Osteoblast (primary cell): ENCODE results near the gene ATP6V1A. TPM values are rescaled to one million over a fixed set of nuclear protein-coding genes. Genes with fewer than 3 reads are reported as not detected.

Source experiments
- DNase-seq: peaks from one replicate; pipeline ENCODE4 v3.0.0; 2011; ENCODE audit warnings: low spot score, mixed read lengths; ENCODE audit not compliant: insufficient read length; ENCODE audit errors: missing footprints
- H2AFZ ChIP-seq: 2 replicates; pipeline ENCODE4 v1.6.0; 2011; ENCODE audit warnings: mild to moderate bottlenecking, low read length
- H3K27ac ChIP-seq: 2 replicates; pipeline ENCODE4 v1.5.1; 2011; ENCODE audit warnings: mild to moderate bottlenecking, low read depth, low read length, moderate library complexity
- H3K27me3 ChIP-seq: 2 replicates; pipeline ENCODE4 v1.6.0; 2012; ENCODE audit warnings: mild to moderate bottlenecking, control low read depth, inconsistent platforms, low read length, moderate library complexity; ENCODE audit not compliant: insufficient read depth
- H3K36me3 ChIP-seq: 2 replicates; pipeline ENCODE4 v1.5.1; 2011; ENCODE audit warnings: mild to moderate bottlenecking, low read length, control low read depth, moderate library complexity; ENCODE audit not compliant: insufficient read depth
- H3K4me1 ChIP-seq: 2 replicates; pipeline ENCODE4 v1.5.1; 2011; ENCODE audit warnings: mild to moderate bottlenecking, low read length, control low read depth, moderate library complexity; ENCODE audit not compliant: insufficient read depth
- H3K4me2 ChIP-seq: 2 replicates; pipeline ENCODE4 v1.6.0; 2011; ENCODE audit warnings: mild to moderate bottlenecking, low read length; ENCODE audit not compliant: insufficient read depth
- H3K4me3 ChIP-seq: fragments of 200-600 bp; sonication (generic); 3 replicates; pipeline ENCODE4 v1.5.1; 2012; ENCODE audit warnings: mild to moderate bottlenecking, low read length, inconsistent platforms; ENCODE audit not compliant: insufficient read depth
- H3K79me2 ChIP-seq: 2 replicates; pipeline ENCODE4 v1.6.0; 2012; ENCODE audit warnings: mild to moderate bottlenecking, low read length, control low read depth, inconsistent platforms; ENCODE audit not compliant: insufficient read depth
- H3K9me3 ChIP-seq: 2 replicates; pipeline ENCODE4 v1.5.1; 2011; ENCODE audit warnings: low read depth, low read length, control low read depth
- H4K20me1 ChIP-seq: 2 replicates; pipeline ENCODE4 v1.6.0; 2012; ENCODE audit warnings: mild to moderate bottlenecking, low read length, control low read depth; ENCODE audit not compliant: insufficient read depth
- total RNA-seq: library from RNA; depleted of rRNA; stranded (reverse); fragments of >200 nt; gene quantifications from 2 replicates; pipeline ENCODE4 v1.2.3, GENCODE V29; 2012
- TF ChIP-seq, protein P1 (sequence below): IDR thresholded peaks from 2 replicates; pipeline ENCODE4 v1.5.1; 2011; ENCODE audit warnings: mild to moderate bottlenecking, low read depth, low read length, moderate library complexity; ENCODE audit errors: extremely low read depth

The ATP6V1A gene
- total RNA-seq, 1 donor: 166 TPM

DNA sequence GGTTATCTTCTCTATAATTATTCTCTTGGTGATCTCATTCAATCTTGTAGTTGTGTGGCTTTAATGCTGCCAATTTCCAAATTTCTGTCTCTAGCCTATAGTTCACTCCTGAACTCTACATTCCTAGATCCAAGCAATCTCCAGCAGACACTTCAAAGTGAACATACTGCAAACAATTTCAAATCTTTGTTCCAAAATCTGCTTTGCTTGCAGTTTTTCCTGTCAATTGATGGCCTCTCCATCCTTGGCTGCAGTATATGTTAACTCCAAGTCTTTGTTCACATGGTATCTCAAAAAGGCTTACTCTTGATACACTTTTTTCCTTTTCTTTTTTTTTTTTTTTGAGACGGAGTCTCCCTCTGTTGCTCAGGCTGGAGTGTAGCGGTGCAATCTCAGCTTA is 18.2 kb upstream of the ATP6V1A start:
- H3K4me2 ChIP-seq: no peak overlapping the region
- peaks cover 9% of the 10 kb centered on the region for H3K36me3 ChIP-seq
- H3K4me1 ChIP-seq: no peaks in the 10 kb centered on the region
- H3K27ac ChIP-seq: no peak overlapping the region
- TF ChIP-seq, protein P1, sequence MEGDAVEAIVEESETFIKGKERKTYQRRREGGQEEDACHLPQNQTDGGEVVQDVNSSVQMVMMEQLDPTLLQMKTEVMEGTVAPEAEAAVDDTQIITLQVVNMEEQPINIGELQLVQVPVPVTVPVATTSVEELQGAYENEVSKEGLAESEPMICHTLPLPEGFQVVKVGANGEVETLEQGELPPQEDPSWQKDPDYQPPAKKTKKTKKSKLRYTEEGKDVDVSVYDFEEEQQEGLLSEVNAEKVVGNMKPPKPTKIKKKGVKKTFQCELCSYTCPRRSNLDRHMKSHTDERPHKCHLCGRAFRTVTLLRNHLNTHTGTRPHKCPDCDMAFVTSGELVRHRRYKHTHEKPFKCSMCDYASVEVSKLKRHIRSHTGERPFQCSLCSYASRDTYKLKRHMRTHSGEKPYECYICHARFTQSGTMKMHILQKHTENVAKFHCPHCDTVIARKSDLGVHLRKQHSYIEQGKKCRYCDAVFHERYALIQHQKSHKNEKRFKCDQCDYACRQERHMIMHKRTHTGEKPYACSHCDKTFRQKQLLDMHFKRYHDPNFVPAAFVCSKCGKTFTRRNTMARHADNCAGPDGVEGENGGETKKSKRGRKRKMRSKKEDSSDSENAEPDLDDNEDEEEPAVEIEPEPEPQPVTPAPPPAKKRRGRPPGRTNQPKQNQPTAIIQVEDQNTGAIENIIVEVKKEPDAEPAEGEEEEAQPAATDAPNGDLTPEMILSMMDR: no peak
- H2AFZ ChIP-seq: no peak overlapping the region
- H3K4me3 ChIP-seq: no peak overlapping the region
- H4K20me1 ChIP-seq: peaks cover 21% of the 10 kb centered on the region
- no peaks in the 10 kb centered on the region for H3K9me3 ChIP-seq
- H3K27me3 ChIP-seq: no peaks in the 10 kb centered on the region
- peaks cover 97% of the 10 kb centered on the region for H3K79me2 ChIP-seq
- DNase-seq: no peak

DNA sequence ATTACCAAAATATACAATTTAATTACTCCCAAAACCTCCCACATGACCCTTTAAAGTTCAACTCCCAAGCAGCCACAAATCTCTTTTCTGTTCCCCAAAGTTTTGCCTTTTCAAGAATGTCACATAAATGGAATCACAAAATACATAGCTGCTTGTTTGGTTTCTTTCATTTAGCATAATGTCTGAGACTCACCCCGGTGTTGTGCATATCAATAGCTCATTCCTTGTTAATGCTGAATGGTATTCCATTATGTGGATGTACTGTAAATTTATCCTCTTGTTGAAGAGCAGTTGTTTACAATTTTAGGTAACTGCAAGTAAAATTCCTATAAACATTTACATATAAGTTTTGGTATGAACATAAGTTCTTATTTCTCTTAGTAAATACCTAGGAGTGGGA is 16.3 kb upstream of the ATP6V1A start:
- no peaks in the 10 kb centered on the region for H3K4me1 ChIP-seq
- no peak overlapping the region for H3K4me2 ChIP-seq
- peaks cover 97% of the 10 kb centered on the region for H3K79me2 ChIP-seq
- H4K20me1 ChIP-seq: peaks cover 23% of the 10 kb centered on the region
- H3K4me3 ChIP-seq: no peak overlapping the region
- no peak overlapping the region for H3K27ac ChIP-seq
- no peak for DNase-seq
- H3K9me3 ChIP-seq: no peaks in the 10 kb centered on the region
- no peaks in the 10 kb centered on the region for H3K27me3 ChIP-seq
- no peaks in the 10 kb centered on the region for H3K36me3 ChIP-seq
- H2AFZ ChIP-seq: no peak overlapping the region
- TF ChIP-seq, protein P1: no peak

DNA sequence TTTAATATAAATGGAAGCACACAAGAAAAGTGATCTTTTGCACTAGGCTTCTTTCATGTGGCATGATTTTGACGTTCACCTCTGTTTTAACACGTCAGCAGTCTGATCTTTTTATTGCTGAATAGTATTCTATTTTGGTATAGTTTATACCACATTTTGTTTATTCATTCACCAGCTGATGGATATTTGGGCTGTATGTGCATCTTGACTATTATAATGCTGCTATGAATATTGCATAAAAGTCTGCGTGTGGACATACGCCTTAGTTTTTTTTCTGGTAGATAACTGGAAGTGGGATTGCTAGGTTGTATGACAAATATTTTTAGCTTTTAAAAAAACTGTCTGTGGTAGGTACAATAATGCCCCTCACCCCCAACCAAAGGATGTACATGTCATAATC is 15.1 kb upstream of the ATP6V1A start:
- no peaks in the 10 kb centered on the region for H3K36me3 ChIP-seq
- no peak overlapping the region for H3K27ac ChIP-seq
- H3K4me3 ChIP-seq: no peak overlapping the region
- DNase-seq: no peak
- H3K27me3 ChIP-seq: no peaks in the 10 kb centered on the region
- H3K9me3 ChIP-seq: no peaks in the 10 kb centered on the region
- H2AFZ ChIP-seq: no peak overlapping the region
- TF ChIP-seq, protein P1: no peak
- peaks cover 34% of the 10 kb centered on the region for H4K20me1 ChIP-seq
- peaks cover 5% of the 10 kb centered on the region for H3K4me1 ChIP-seq
- H3K4me2 ChIP-seq: no peak overlapping the region
- peaks cover 97% of the 10 kb centered on the region for H3K79me2 ChIP-seq

DNA sequence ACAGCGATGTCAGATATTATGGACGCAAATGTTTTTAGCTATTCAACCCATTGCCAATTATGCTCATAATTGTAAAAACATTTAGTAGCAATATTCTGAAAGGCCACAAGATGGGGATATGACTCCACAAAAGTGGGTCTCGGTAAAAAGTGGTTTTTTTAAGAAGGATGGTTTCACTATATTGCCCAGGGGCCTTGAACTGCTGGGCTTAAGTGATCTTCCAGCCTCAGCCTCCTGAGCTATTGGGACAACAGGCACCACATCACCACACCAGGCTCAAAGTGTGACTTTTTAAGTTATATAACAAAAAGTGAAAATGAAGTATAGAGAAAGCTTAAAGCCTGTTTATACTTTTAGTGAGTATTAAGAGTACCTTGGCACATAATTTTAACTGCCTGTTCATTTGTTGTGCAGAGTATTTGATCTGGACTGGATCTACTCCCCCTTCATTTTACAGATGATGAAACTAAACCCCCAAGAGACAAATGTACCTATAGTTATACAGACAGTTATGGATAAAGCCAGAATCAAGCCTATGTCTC is 10.2 kb upstream of the ATP6V1A start:
- Histone ChIP-seq H3K27ac (peak overlapping the region; percentile 45), H2AFZ (no peak overlapping the region), H3K79me2 (peaks cover 98% of the 10 kb centered on the region), H3K36me3 (no peaks in the 10 kb centered on the region), H3K27me3 (no peaks in the 10 kb centered on the region), H3K9me3 (no peaks in the 10 kb centered on the region), H3K4me3 (no peak overlapping the region), H3K4me1 (peaks cover 27% of the 10 kb centered on the region), H3K4me2 (peak overlapping the region; percentile 46), H4K20me1 (peaks cover 58% of the 10 kb centered on the region)
- peak; percentile 65 for DNase-seq
- TF ChIP-seq, protein P1: peak; percentile 66
